Brain microvascular endothelial cell (primary cell): ENCODE data around the gene NTM.

Experiments
- DNase-seq: peaks from one replicate; pipeline ENCODE4 v3.0.0-alpha.2; 2020
- H3K27ac ChIP-seq: fragments of 250-450 bp; sonication (Bioruptor Pico); 2 replicates; pipeline ENCODE4 v1.5.1; 2020; ENCODE audit warnings: mild to moderate bottlenecking, moderate library complexity
- H3K27me3 ChIP-seq: fragments of 250-450 bp; sonication (Bioruptor Pico); replicated peaks from 2 replicates; pipeline ENCODE4 v1.5.1; 2020; ENCODE audit warnings: mild to moderate bottlenecking
- H3K36me3 ChIP-seq: fragments of 250-450 bp; sonication (Bioruptor Pico); replicated peaks from 2 replicates; pipeline ENCODE4 v1.5.1; 2020; ENCODE audit warnings: mild to moderate bottlenecking
- H3K4me3 ChIP-seq: 2 replicates; pipeline ENCODE4 v1.5.1; 2011; ENCODE audit warnings: low read depth, mild to moderate bottlenecking, control low read depth, low read length, moderate library complexity
- in situ Hi-C: cut with HindIII; loops from 2 replicates; pipeline ENCODE4 v1.10.0; 2017; ENCODE audit warnings: low sequenced_read_pairs, low pct_ligation_motif_present
- TF ChIP-seq, protein P1 (sequence below): IDR thresholded peaks from 2 replicates; pipeline ENCODE4 v1.5.1; 2011; ENCODE audit warnings: low read depth, mild to moderate bottlenecking, moderate library complexity, low read length, control low read depth, inconsistent platforms; ENCODE audit errors: missing control alignments

The NTM gene

DNA sequence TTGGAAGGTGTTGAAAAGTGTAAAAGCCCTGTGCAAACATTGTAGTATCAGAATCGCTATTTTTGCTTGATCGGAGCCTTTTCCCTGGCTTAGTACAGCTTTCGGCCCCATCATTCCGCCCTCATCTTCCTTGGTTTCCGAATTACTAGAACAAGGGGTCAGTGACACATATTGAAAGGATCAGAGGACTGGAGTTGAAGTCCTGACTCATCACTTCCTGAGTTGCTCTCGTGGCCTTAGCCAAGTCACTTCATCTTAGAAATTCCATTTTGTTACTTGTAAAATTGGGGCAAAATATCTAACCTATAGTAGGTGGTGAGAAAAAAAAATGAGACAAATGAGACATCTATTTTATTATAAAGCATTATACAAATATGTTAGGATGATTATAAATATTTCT, 375.0 kb downstream of the NTM start:
- DNase-seq = peak; percentile 78
- Histone ChIP-seq H3K36me3 (no peaks in the 10 kb centered on the region), H3K27me3 (no peaks in the 10 kb centered on the region), H3K4me3 (no peak overlapping the region), H3K27ac (peak overlapping the region; percentile 96)
- TF ChIP-seq, protein P1, sequence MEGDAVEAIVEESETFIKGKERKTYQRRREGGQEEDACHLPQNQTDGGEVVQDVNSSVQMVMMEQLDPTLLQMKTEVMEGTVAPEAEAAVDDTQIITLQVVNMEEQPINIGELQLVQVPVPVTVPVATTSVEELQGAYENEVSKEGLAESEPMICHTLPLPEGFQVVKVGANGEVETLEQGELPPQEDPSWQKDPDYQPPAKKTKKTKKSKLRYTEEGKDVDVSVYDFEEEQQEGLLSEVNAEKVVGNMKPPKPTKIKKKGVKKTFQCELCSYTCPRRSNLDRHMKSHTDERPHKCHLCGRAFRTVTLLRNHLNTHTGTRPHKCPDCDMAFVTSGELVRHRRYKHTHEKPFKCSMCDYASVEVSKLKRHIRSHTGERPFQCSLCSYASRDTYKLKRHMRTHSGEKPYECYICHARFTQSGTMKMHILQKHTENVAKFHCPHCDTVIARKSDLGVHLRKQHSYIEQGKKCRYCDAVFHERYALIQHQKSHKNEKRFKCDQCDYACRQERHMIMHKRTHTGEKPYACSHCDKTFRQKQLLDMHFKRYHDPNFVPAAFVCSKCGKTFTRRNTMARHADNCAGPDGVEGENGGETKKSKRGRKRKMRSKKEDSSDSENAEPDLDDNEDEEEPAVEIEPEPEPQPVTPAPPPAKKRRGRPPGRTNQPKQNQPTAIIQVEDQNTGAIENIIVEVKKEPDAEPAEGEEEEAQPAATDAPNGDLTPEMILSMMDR = no peak
- in situ Hi-C loops = loop anchor here (25.0 kb wide), 1 partner anchor 167 kb away; no protein-coding TSS in a partner anchor

DNA sequence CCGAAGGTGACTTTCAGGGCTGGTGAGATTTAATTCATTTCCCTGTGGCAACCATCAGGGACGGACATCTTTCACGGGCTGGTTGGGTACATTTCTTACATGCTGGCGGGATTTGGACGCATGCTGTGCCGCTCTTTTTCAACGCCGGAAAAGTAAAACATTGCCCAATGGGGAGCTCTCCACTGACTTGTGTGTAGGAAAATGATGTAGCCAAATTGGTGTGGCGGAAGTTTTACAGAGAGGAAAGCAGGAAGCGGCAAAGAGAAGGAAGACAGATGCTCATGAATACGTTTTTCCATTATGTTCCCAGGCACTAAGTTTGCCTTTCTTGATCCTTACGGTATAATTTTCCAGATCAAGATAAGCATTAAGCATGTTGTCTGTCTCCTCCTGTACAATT, 375.8 kb downstream of the NTM start:
- Histone ChIP-seq H3K27ac (peak overlapping the region; percentile 96), H3K27me3 (no peaks in the 10 kb centered on the region), H3K4me3 (no peak overlapping the region), H3K36me3 (no peaks in the 10 kb centered on the region)
- TF ChIP-seq, protein P1 = no peak
- in situ Hi-C loops = loop anchor here (25.0 kb wide), 1 partner anchor 166 kb away; no protein-coding TSS in a partner anchor
- no peak for DNase-seq

DNA sequence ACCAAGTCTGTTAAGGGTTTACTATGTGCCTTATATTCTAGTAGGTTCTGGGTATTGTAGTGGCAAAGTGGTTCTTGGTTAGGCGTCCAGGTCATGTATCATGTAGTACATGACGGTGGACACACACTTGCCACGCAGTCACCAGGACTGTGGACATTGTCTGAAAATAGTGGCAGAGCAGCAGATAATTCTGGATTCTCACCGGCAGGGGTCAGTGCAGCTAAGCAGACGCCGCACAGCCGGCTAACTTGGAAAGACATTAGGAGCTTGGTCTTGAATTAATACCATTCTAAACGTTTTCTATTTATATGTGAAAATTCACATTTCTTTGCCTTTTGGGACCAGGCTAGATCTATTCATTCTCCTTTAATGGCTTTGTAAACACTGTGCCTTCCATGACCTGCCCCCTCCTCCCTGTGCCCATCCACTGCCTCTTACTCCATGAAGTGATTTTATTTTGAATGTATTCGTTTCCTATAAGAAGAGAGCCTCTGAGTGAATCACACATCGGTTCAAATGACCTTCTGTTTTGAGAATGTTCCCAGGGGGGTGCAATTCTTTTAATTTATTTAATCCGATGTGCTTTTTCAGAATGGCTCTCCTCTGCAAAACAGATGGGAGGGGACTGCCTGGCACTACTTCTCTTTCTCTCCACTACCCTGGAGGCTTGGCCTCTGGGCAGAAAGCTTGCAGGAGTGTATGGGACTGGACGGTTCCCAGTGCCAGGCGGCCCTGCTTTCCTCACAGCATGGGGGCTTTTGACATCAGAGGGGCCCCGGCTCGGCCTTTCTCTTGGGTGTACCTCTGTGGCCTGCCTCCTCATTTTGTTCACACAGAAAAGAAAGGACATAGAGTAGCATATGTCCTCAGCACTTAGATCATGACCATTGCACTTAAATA, 378.0 kb downstream of the NTM start:
- H3K36me3 ChIP-seq = no peaks in the 10 kb centered on the region
- peak overlapping the region; percentile 100 for H3K27ac ChIP-seq
- in situ Hi-C loops = loop anchor here (25.0 kb wide), 1 partner anchor 164 kb away; no protein-coding TSS in a partner anchor
- TF ChIP-seq, protein P1 = peak; percentile 88
- H3K4me3 ChIP-seq = no peak overlapping the region
- no peaks in the 10 kb centered on the region for H3K27me3 ChIP-seq
- peak; percentile 91 for DNase-seq

DNA sequence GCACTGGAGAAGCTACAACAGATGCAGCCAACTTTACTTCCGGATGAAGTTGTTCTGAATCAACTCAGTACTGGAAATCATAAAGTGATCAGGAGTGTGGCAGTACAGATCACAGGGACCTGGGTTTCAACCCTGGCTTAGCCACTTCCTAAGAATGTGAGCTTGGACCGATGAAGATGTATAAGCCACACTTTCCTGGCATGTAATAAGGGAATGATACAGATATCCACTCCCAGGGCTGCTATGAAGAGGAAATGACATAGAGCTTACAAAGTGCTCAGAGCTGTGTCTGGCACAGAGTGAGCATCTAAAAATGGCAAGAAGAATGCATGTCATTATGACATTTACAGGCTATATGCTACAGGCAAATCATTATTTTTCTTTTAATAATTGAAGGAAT, 378.7 kb downstream of the NTM start:
- TF ChIP-seq, protein P1 = no peak
- DNase-seq = peak; percentile 98
- in situ Hi-C loops = loop anchor here (25.0 kb wide), 1 partner anchor 163 kb away; no protein-coding TSS in a partner anchor
- Histone ChIP-seq H3K27me3 (no peaks in the 10 kb centered on the region), H3K27ac (peak overlapping the region; percentile 100), H3K4me3 (no peak overlapping the region), H3K36me3 (no peaks in the 10 kb centered on the region)

DNA sequence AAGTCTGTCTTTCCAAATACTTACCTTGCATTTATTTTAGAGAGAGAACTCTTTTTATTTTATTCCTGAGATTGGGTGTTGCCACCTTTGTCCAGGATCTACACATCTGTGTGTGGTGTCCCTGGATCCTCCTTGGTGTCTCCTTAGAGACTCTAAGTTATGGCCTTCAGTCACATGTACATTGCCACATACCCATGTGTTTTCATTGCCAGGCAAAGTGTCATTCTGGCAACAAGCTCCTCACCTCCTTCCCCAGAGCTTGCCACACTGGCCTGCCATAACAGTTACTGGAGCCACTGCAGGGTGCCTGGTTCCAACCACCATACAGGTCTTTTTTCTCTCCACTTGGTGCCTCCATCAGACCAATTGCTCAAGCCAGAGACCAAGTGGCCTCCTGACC, 379.7 kb downstream of the NTM start:
- peak overlapping the region; percentile 100 for H3K27ac ChIP-seq
- in situ Hi-C loops = no loop called here
- TF ChIP-seq, protein P1 = no peak

DNA sequence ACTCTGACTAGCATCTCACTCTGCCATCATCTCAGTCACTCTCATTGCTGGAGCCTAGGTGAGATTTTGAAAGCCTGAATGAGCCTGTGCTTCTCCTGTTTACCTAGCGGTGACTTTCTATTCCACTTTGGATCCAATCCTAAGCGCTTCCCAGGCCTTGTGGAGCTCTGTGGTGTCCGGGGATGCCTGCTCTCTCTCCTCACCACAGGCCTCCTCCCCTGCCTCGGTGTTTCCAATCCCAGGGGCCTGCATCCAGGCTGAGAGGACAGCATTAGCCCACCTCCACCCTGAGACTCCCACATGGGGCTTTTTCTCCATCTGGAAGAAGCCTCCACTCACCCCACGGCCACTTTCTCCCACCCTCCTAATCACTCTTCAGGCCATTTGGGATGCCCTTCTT, 380.3 kb downstream of the NTM start:
- no peak for DNase-seq
- Histone ChIP-seq H3K27ac (peak overlapping the region; percentile 100), H3K36me3 (no peaks in the 10 kb centered on the region), H3K27me3 (no peaks in the 10 kb centered on the region), H3K4me3 (no peak overlapping the region)
- TF ChIP-seq, protein P1 = no peak
- in situ Hi-C loops = no loop called here

More for the DNA sequence above, 379.7 kb downstream of the NTM start:
- Histone ChIP-seq H3K4me3 (no peak overlapping the region), H3K27me3 (no peaks in the 10 kb centered on the region), H3K36me3 (no peaks in the 10 kb centered on the region)
- no peak for DNase-seq
